IMR-90 (cell line): ENCODE measurements around the gene DCAF17. TPM values are rescaled to one million over a fixed set of nuclear protein-coding genes. Genes with fewer than 3 reads are reported as not detected.
"Not testable (repeated sequence)": the region's sequence is repeated elsewhere in the genome, so short reads cannot be mapped to it uniquely, and the experiment has no call there.

Source experiments
- ATAC-seq: fragments of 200-7000 bp; cut with Tn5 transposase; 2 replicates; pipeline ENCODE4 v1.9.1; 2020; ENCODE audit warnings: low read depth, mild to moderate bottlenecking, moderate library complexity
- BruUV-seq: library from RNA; stranded (reverse); fragments of 400-500 nt; replicated peaks from 2 replicates; lab custom pipeline; 2021; lab: Mats Ljungman, UMichigan
- CTCF ChIA-PET: fragments of 300-600 bp; formaldehyde crosslinking; extraction: SDS; loops from one replicate; lab custom pipeline; 2021; ENCODE audit warnings: antibody characterized with exemption; lab: Yijun Ruan, JAX
- POLR2A ChIA-PET: fragments of 300-600 bp; sonication (Branson Sonifier 250); formaldehyde crosslinking; loops from one replicate; lab custom pipeline; 2022; ENCODE audit warnings: antibody characterized with exemption; ENCODE audit not compliant: unreplicated experiment; lab: Charles Lee
- DNase-seq: peaks from one replicate; pipeline ENCODE4 v3.0.0; 2013
- H2AFZ ChIP-seq: replicated peaks from 2 replicates; pipeline ENCODE3; 2013; ENCODE audit warnings: low read length, mild to moderate bottlenecking; ENCODE audit not compliant: poor library complexity
- H2AK5ac ChIP-seq: 2 replicates; pipeline ENCODE4 v1.6.1; 2013; ENCODE audit warnings: low read depth, low read length, inconsistent platforms
- H2AK9ac ChIP-seq: replicated peaks from 2 replicates; pipeline ENCODE3; 2013; ENCODE audit warnings: mild to moderate bottlenecking, low read depth, low read length, moderate library complexity; ENCODE audit not compliant: poor library complexity
- H2BK120ac ChIP-seq: 2 replicates; pipeline ENCODE4 v1.6.1; 2013; ENCODE audit warnings: low read depth, low read length, inconsistent platforms
- H2BK15ac ChIP-seq: 3 replicates; pipeline ENCODE4 v1.6.1; 2013; ENCODE audit warnings: low read depth, low read length, inconsistent platforms
- H2BK20ac ChIP-seq: 2 replicates; pipeline ENCODE4 v1.6.1; 2013; ENCODE audit warnings: low read depth, mild to moderate bottlenecking, inconsistent platforms, low read length, moderate library complexity
- H2BK5ac ChIP-seq: 2 replicates; pipeline ENCODE4 v1.6.1; 2013; ENCODE audit warnings: mild to moderate bottlenecking, low read depth, low read length, inconsistent platforms; ENCODE audit not compliant: poor library complexity, severe bottlenecking
- H3K14ac ChIP-seq: replicated peaks from 2 replicates; pipeline ENCODE4 v1.6.1; 2013; ENCODE audit warnings: low read depth, low read length, inconsistent platforms
- H3K18ac ChIP-seq: 2 replicates; pipeline ENCODE4 v1.6.1; 2013; ENCODE audit warnings: low read depth, low read length, control low read depth
- H3K23ac ChIP-seq: 2 replicates; pipeline ENCODE4 v1.6.1; 2013; ENCODE audit warnings: low read depth, low read length, inconsistent platforms
- H3K27ac ChIP-seq: 2 replicates; pipeline ENCODE4 v1.5.1; 2013; ENCODE audit warnings: mild to moderate bottlenecking, control low read depth, low read length; ENCODE audit not compliant: insufficient read depth
- H3K27me3 ChIP-seq: 2 replicates; pipeline ENCODE4 v1.6.1; 2013; ENCODE audit warnings: low read length; ENCODE audit not compliant: control insufficient read depth, insufficient read depth
- H3K36me3 ChIP-seq: 2 replicates; pipeline ENCODE4 v1.6.1; 2013; ENCODE audit warnings: low read length, mixed read lengths; ENCODE audit not compliant: control insufficient read depth, insufficient read depth
- H3K4ac ChIP-seq: 2 replicates; pipeline ENCODE4 v1.6.1; 2013; ENCODE audit warnings: low read depth, low read length, inconsistent platforms
- H3K4me1 ChIP-seq: 2 replicates; pipeline ENCODE4 v1.6.1; 2013; ENCODE audit warnings: low read length, mixed read lengths; ENCODE audit not compliant: control insufficient read depth, insufficient read depth
- H3K4me2 ChIP-seq: 2 replicates; pipeline ENCODE4 v1.6.1; 2013; ENCODE audit warnings: low read depth, mild to moderate bottlenecking, control low read depth, low read length, moderate library complexity
- H3K4me3 ChIP-seq: 2 replicates; pipeline ENCODE4 v1.5.1; 2013; ENCODE audit warnings: low read depth, mild to moderate bottlenecking, control low read depth, low read length, moderate library complexity; ENCODE audit not compliant: insufficient read depth
- H3K56ac ChIP-seq: 2 replicates; pipeline ENCODE4 v1.6.1; 2013; ENCODE audit warnings: low read length, inconsistent platforms; ENCODE audit not compliant: insufficient read depth; ENCODE audit errors: extremely low read depth
- H3K79me1 ChIP-seq, 2 experiments: 2 replicates each; pipeline ENCODE4 v1.6.1; 2013; ENCODE audit warnings: low read length in 2 of 2, inconsistent platforms in 1 of 2, low read depth in 1 of 2
- H3K9ac ChIP-seq: 2 replicates; pipeline ENCODE4 v1.6.1; 2013; ENCODE audit warnings: low read depth, low read length, control low read depth
- H3K9me1 ChIP-seq: 2 replicates; pipeline ENCODE4 v1.6.1; 2013; ENCODE audit warnings: low read length, inconsistent platforms; ENCODE audit not compliant: insufficient read depth
- H3K9me3 ChIP-seq: 2 replicates; pipeline ENCODE4 v1.6.1; 2013; ENCODE audit warnings: low read length; ENCODE audit not compliant: control insufficient read depth, insufficient read depth
- H4K20me1 ChIP-seq: 2 replicates; pipeline ENCODE4 v1.6.1; 2013; ENCODE audit warnings: low read length, inconsistent platforms; ENCODE audit not compliant: insufficient read depth
- H4K5ac ChIP-seq: 2 replicates; pipeline ENCODE4 v1.6.1; 2013; ENCODE audit warnings: mild to moderate bottlenecking, low read depth, low read length, control low read depth
- H4K8ac ChIP-seq, 2 experiments: 2 replicates each; pipeline ENCODE4 v1.6.1; 2013; ENCODE audit warnings: low read depth in 2 of 2, low read length in 2 of 2, control low read depth in 1 of 2, inconsistent platforms in 1 of 2
- H4K91ac ChIP-seq: 2 replicates; pipeline ENCODE4 v1.6.1; 2013; ENCODE audit warnings: low read depth, low read length, inconsistent platforms; ENCODE audit not compliant: insufficient read depth
- CEBPB ChIP-seq: IDR thresholded peaks from 2 replicates; pipeline ENCODE4 v1.6.1; 2012; ENCODE audit warnings: low read depth, low read length, improper control_type of control experiment
- RFX5 ChIP-seq: IDR thresholded peaks from 2 replicates; pipeline ENCODE4 v1.8.0; 2012; ENCODE audit warnings: low read depth, mild to moderate bottlenecking, low read length, moderate library complexity
- WGBS, 2 experiments: methylation state at CpG; one replicate each; pipeline versions ENCODE4 v1.1.5 to v1.1.7; 2013; ENCODE audit warnings: missing lambda C conversion rate in 2 of 2; ENCODE audit not compliant: insufficient read length in 1 of 2; ENCODE audit errors: extremely low coverage in 2 of 2; 5-methylcytosine and 5-hydroxymethylcytosine counted together
- dilution Hi-C: fragments of 300-500 bp; cut with HindIII; formaldehyde crosslinking; loops from one replicate; pipeline ENCODE4 v1.14.3; 2018; ENCODE audit warnings: low sequenced_read_pairs; ENCODE audit not compliant: unreplicated experiment
- in situ Hi-C: fragments of 300-500 bp; cut with MboI; formaldehyde crosslinking; loops from 3 replicates; pipeline ENCODE4 v1.14.3; 2019; ENCODE audit warnings: low sequenced_read_pairs, inconsistent platforms, mixed read lengths
- intact Hi-C: fragments of 100-400 bp; cut with micrococcal nuclease; formaldehyde crosslinking; loops from 2 replicates; pipeline ENCODE4 v1.10.0; 2022
- polyA plus RNA-seq, 3 experiments: library from polyadenylated mRNA; depleted of rRNA; stranded (reverse); fragments of >200 nt; gene quantifications; 2 replicates each; pipeline ENCODE4 v1.2.3, GENCODE V29; 2012; ENCODE audit warnings: low replicate concordance in 1 of 3
- total RNA-seq: library from RNA; depleted of rRNA; stranded (reverse); fragments of >200 nt; gene quantifications from 2 replicates; pipeline ENCODE4 v1.2.3, GENCODE V29; 2012

Gene DCAF17
- total and polyA plus RNA-seq, 2 of the 4 experiments (the other 2 are of a cell fraction), result 6.7 to 13.1 TPM

DNA sequence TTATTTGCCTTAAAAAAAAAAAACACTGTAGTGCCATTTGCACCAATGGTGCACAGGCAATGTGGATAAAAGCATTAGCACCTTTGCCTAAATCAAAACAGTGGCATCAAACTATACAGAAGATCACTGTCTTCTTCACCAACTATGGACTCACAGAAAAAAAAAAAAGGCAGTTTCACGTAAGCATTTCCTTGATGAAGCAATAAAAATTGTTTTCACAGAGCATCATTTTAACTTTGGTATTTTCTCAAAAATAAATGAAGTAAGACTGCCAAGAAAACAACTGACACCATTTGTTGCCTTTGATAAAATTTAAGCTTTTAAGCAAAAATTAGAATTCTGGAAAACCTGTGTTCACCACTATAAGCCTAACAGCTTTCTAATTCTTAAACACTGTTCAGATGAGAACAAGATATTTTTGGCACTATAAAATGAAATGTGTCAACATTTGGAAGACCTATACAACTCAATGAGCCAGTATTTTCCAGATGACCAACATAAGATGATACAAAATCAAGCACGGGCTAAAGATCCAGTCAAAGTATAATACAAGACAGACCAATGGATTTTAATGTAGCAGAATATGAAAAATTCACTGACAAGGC lies 21.4 kb upstream of the DCAF17 start:
- H3K27me3 ChIP-seq, result no peaks in the 10 kb centered on the region
- H2BK20ac ChIP-seq, result peak overlapping the region; percentile 47; the same call in 1 of the 2 replicates
- H3K4ac ChIP-seq, result no peak overlapping the region; the same call in 1 of the 2 replicates
- H3K36me3 ChIP-seq, result no peaks in the 10 kb centered on the region
- H4K5ac ChIP-seq, result no peak overlapping the region
- WGBS, 2 experiments, result no CpG with 5 or more reads among the region's 2 CpGs
- H2AFZ ChIP-seq, result no peak overlapping the region
- H2BK120ac ChIP-seq, result no peak overlapping the region
- H3K79me1 ChIP-seq, result peaks cover 12 to 22% of the 10 kb centered on the region in 2 experiments; a peak in 2 of 4 replicates
- no peak overlapping the region for H3K27ac ChIP-seq
- no TSS peak for BruUV-seq
- no peak overlapping the region for H2AK9ac ChIP-seq
- no peak overlapping the region for H4K8ac ChIP-seq
- in situ Hi-C loops, result loop anchor here (10.0 kb wide), 1 partner anchor 248 kb away; the partner anchor contains the start of gene TLK1
- intact Hi-C loops, result loop anchor here (5.0 kb wide), 1 partner anchor 65 kb away; no protein-coding TSS in a partner anchor
- no peak overlapping the region for H4K91ac ChIP-seq
- H3K4me2 ChIP-seq, result no peak overlapping the region
- H2BK5ac ChIP-seq, result no peak overlapping the region
- DNase-seq (no peak), ATAC-seq (no peak)
- dilution Hi-C loops, result no loop called here
- CTCF ChIA-PET, result interaction anchor here (0.6 to 1.3 kb wide), 2 partner anchors 14 to 404 kb away, joined by 5 to 6 read pairs; no protein-coding TSS in a partner anchor
- no peak overlapping the region for H3K56ac ChIP-seq
- no peak overlapping the region for H3K9ac ChIP-seq
- peaks cover 3% of the 10 kb centered on the region for H3K9me1 ChIP-seq
- POLR2A ChIA-PET, result no interaction called here
- no peak overlapping the region for H2AK5ac ChIP-seq
- no peak overlapping the region for H2BK15ac ChIP-seq
- H3K4me3 ChIP-seq, result no peak overlapping the region
- no peak overlapping the region for H3K23ac ChIP-seq
- H3K9me3 ChIP-seq, result no peaks in the 10 kb centered on the region
- H3K18ac ChIP-seq, result peak overlapping the region; percentile 51; the same call in 1 of the 2 replicates
- peaks cover 10% of the 10 kb centered on the region for H3K4me1 ChIP-seq
- no peaks in the 10 kb centered on the region for H4K20me1 ChIP-seq
- no peak overlapping the region for H3K14ac ChIP-seq
- TF ChIP-seq CEBPB (peak; percentile 22; the same call in 1 of the 2 replicates), RFX5 (no peak)

DNA sequence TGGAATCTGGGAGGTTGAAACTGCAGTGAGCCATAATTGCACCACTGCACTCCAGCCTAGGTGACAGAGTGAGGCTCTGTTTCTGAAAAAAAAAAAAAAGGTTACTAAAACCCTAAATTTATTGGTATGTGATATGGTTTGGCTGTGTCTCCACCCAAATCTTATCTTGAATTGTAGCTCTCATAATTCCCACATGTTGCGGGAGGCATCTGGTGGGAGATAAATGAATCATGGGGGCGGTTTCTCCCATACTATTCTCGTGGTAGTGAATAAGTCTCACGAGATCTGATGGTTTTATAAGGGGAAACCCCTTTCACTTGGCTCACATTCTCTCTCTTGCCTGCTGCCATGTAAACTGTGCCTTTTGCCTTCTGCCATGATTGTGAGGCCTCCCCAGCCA lies 19.4 kb upstream of the DCAF17 start:
- H3K36me3 ChIP-seq, H3K4me1 ChIP-seq, H3K4ac ChIP-seq, H3K9me1 ChIP-seq, H2BK15ac ChIP-seq, H3K27ac ChIP-seq, dilution Hi-C loops, H2AFZ ChIP-seq, H3K4me2 ChIP-seq, H3K18ac ChIP-seq, H4K5ac ChIP-seq, H3K23ac ChIP-seq, H3K56ac ChIP-seq, ATAC-seq, H3K27me3 ChIP-seq, CTCF ChIA-PET, H2BK20ac ChIP-seq, H4K20me1 ChIP-seq, H4K8ac ChIP-seq, H3K9me3 ChIP-seq, H2BK5ac ChIP-seq, H4K91ac ChIP-seq, H3K4me3 ChIP-seq, H2BK120ac ChIP-seq, BruUV-seq, DNase-seq, H2AK5ac ChIP-seq, H3K14ac ChIP-seq, H2AK9ac ChIP-seq, H3K9ac ChIP-seq, POLR2A ChIA-PET: not testable (repeated sequence)
- H3K79me1 ChIP-seq, result peaks cover 4 to 21% of the 10 kb centered on the region in 2 experiments; a peak in 2 of 4 replicates
- WGBS, 2 experiments, result no CpG with 5 or more reads among the region's 4 CpGs
- intact Hi-C loops (loop anchor here (5.0 kb wide), 2 partner anchors 67 to 357 kb away; no protein-coding TSS in a partner anchor), in situ Hi-C loops (loop anchor here (5.0 to 10.0 kb wide), 2 partner anchors 250 to 442 kb away; partner anchors contain the start of gene TLK1)
